Prostate gland (tissue), 2 donors: ENCODE results near the gene TSPAN15.

ENCODE experiments used
- POLR2A ChIP-seq: fragments of 450-650 bp; IDR thresholded peaks from one replicate; pipeline ENCODE4 v1.6.1; 2016; ENCODE audit warnings: antibody characterized with exemption, mild to moderate bottlenecking
- POLR2AphosphoS5 ChIP-seq: sonication (generic); formaldehyde crosslinking; IDR thresholded peaks from one replicate; pipeline ENCODE4 v1.6.1; 2017; ENCODE audit warnings: antibody characterized with exemption
- TF ChIP-seq, protein P1 (sequence below), 4 experiments: fragments of 200-600 bp in 2 of 4; fragments of 450-650 bp in 2 of 4; sonication (generic) in 2 of 4; IDR thresholded peaks; 1 replicate in 3 of 4; 2 replicates in 1 of 4; pipeline ENCODE4 v1.5.1; 2016 to 2019; ENCODE audit warnings: antibody characterized with exemption in 4 of 4, mild to moderate bottlenecking in 2 of 4, moderate library complexity in 2 of 4

- no peak for TF ChIP-seq POLR2AphosphoS5
- TF ChIP-seq, protein P1, sequence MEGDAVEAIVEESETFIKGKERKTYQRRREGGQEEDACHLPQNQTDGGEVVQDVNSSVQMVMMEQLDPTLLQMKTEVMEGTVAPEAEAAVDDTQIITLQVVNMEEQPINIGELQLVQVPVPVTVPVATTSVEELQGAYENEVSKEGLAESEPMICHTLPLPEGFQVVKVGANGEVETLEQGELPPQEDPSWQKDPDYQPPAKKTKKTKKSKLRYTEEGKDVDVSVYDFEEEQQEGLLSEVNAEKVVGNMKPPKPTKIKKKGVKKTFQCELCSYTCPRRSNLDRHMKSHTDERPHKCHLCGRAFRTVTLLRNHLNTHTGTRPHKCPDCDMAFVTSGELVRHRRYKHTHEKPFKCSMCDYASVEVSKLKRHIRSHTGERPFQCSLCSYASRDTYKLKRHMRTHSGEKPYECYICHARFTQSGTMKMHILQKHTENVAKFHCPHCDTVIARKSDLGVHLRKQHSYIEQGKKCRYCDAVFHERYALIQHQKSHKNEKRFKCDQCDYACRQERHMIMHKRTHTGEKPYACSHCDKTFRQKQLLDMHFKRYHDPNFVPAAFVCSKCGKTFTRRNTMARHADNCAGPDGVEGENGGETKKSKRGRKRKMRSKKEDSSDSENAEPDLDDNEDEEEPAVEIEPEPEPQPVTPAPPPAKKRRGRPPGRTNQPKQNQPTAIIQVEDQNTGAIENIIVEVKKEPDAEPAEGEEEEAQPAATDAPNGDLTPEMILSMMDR (IDR thresholded peaks at IDR 0.05) = no peak
- TF ChIP-seq POLR2A = no peak
These were observed 16.3 kb upstream of the TSPAN15 start for GRCh38 chr10:69434926-69435325.
